Measurements from ENCODE around the gene FAM111A. TPM values are rescaled to one million over a fixed set of nuclear protein-coding genes. Genes with fewer than 3 reads are reported as not detected.
A peak's percentile ranks its signal among the peaks of the same experiment; 100 is the strongest.

Gene FAM111A
- total and polyA plus RNA-seq, 12 donors = 13.5 to 92.5 (median 31.4) TPM

DNA sequence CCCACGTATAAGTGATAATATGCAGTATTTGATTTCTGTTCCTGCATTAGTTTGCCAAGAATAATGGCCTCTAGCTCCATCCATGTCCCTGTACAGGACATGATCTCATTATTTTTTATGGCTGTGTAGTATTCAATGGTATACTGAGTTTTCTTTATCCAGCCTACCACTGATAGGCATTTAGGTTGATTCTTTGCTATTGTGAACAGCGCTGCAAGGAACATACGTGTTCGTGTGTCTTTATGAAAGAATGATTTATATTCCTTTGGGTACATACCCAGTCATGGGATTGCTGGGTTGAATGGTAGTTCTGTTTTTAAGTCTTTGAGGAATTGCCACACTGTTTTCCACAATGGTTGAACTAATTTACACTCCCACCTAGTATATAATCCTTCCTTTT is 1.5 kb upstream of the FAM111A start:
- Histone ChIP-seq H3K27me3 (no peaks in the 10 kb centered on the region), H3K4me1 (replicated peaks in 1 of 2) (peaks cover 18 to 35% of the 10 kb centered on the region in 2 donors), H3K9me3 (replicated peaks in 1 of 3) (no peaks in the 10 kb centered on the region), H3K4me3 (no peak overlapping the region), H3K36me3 (replicated peaks in 1 of 2) (no peaks in the 10 kb centered on the region), H3K27ac (no peak overlapping the region)
- TF ChIP-seq, protein P1, sequence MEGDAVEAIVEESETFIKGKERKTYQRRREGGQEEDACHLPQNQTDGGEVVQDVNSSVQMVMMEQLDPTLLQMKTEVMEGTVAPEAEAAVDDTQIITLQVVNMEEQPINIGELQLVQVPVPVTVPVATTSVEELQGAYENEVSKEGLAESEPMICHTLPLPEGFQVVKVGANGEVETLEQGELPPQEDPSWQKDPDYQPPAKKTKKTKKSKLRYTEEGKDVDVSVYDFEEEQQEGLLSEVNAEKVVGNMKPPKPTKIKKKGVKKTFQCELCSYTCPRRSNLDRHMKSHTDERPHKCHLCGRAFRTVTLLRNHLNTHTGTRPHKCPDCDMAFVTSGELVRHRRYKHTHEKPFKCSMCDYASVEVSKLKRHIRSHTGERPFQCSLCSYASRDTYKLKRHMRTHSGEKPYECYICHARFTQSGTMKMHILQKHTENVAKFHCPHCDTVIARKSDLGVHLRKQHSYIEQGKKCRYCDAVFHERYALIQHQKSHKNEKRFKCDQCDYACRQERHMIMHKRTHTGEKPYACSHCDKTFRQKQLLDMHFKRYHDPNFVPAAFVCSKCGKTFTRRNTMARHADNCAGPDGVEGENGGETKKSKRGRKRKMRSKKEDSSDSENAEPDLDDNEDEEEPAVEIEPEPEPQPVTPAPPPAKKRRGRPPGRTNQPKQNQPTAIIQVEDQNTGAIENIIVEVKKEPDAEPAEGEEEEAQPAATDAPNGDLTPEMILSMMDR (IDR thresholded peaks at IDR 0.05) = no peak
- TF ChIP-seq POLR2A (IDR thresholded peaks at IDR 0.05) = no peak
- intact Hi-C loops (cut with DNase I) = no loop called here
- no peak for DNase-seq
- 93 to 100% (median 93%) methylated on average over 4 of the region's 4 CpGs for WGBS, 4 donors

DNA sequence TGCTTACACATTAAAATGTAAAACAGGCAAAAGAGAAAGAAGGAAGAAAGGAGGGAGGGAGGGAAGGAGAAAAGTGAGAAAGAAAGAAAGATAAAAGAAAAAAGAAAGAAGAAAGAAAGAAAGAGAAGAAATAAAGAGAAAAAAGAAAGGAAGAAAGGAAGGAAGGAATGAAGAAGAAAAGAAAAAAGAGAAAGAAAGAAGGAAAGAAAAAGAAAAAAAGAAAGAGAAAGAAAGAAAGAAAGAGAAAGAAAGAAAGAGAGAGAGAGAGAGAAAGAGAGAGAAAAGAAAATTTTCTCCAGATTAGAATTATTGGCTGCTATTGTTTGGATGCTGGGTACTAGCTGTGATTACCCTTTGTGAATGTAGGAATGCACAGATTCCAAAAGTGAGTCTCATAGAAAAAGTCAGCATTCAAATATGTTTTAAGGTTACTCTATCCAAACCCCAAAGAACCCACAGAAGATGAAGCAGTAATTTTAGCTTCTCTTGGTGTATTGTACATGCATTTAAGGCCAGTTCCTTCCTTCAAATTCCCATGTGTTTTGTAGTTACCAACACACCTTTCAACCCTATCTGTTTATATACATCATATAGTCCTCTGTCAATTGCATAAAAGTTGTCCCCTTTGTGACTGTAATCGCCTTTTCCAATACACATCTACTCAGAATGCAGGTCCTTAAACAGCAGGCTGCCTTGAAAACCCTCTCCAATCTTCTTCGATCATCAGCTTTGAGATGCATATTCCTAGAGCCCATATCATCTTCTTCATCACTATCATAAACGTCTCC is 789 bp upstream of the FAM111A start:
- TF ChIP-seq POLR2A (IDR thresholded peaks at IDR 0.05) = no peak
- peak overlapping the region; percentile 9 to 88 (median 60) for H3K4me3 ChIP-seq
- no peak for DNase-seq
- WGBS, 4 donors = 3 to 4% (median 3%) methylated on average over 3 of the region's 3 CpGs
- H3K36me3 ChIP-seq (replicated peaks in 1 of 2) = no peaks in the 10 kb centered on the region
- H3K4me1 ChIP-seq (replicated peaks in 1 of 2) = peaks cover 18 to 36% of the 10 kb centered on the region in 2 donors
- H3K27me3 ChIP-seq = no peaks in the 10 kb centered on the region
- H3K9me3 ChIP-seq (replicated peaks in 1 of 3) = no peaks in the 10 kb centered on the region
- intact Hi-C loops (cut with DNase I) = no loop called here
- peak overlapping the region in 4 of 5 donors; percentile 80 to 97 (median 94) for H3K27ac ChIP-seq

DNA sequence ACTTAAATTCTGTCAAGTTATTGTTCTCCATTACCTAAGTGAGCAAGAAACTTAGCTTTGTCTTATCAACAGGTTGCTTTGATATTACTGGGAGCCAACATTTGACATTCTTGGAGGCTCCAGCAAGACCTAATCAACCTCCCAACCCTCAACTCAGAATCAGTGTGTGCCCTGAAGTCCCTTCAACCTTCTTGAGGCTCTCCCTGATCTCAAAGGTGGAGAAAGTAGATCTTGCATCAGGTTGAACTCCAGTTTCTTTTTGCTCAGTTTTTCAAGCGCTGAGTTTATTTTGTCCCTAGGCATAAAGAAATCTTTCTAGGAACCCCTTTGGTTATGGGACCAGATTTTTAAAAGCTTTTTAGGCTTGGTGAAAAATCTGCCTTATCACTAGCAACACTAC is 1.4 kb downstream of the FAM111A start:
- TF ChIP-seq, protein P1 (IDR thresholded peaks at IDR 0.05) = no peak
- no peak for TF ChIP-seq POLR2A (IDR thresholded peaks at IDR 0.05)
- Histone ChIP-seq H3K27me3 (no peaks in the 10 kb centered on the region), H3K4me1 (replicated peaks in 1 of 2) (peaks cover 18 to 36% of the 10 kb centered on the region in 2 donors), H3K9me3 (replicated peaks in 1 of 3) (no peaks in the 10 kb centered on the region), H3K27ac (peak overlapping the region; percentile 0 to 97 (median 92)), H3K36me3 (replicated peaks in 1 of 2) (peaks cover 0 to 3% of the 10 kb centered on the region in 2 donors), H3K4me3 (peak overlapping the region in 2 of 4 donors; percentile 43 to 72)
- 71 to 86% (median 76%) methylated on average over 1 of the region's 1 CpG for WGBS, 4 donors
- DNase-seq = no peak
- intact Hi-C loops (cut with DNase I) = no loop called here

DNA sequence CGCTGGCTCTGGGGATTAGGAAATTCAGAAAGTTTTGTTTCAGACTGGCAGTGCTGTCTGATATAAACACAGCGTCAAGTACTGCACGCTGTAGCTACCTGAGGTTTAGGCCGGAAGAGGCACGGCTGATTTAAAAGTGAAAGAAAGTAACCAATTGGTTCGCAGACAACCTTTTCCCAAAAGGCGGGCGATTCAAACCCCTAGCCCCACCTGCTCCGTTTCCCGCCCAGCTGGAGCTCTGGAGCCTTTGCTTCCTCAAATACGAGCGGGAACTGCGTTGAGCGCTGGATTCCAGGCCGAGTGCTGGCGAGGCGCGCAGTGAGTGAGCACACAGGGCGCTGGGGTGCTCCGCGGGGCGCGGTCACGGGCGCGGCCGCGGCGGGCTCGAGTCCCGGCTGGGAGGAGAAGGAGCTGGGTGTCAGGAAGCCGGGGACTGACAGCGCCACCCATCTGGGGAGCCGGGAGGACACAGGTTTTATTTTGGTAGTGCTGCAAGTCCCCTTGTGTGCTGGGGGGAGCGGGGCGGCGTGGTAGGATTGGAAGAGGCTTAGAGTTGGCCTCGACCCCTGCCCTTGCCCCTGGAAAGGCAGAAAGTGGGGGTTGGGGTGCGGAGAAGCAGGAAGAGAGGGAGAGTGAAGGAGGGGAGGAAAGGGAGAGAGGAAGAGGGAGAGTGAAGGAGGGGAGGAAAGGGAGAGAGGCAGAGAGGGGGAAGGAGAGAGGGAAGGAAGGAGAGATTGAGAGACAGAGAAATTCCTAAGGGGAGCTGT is 2.1 kb downstream of the FAM111A start:
- peak; percentile 70 to 89 (median 83) for DNase-seq
- H3K27ac ChIP-seq = peak overlapping the region; percentile 0 to 97 (median 92)
- no peaks in the 10 kb centered on the region for H3K27me3 ChIP-seq
- H3K4me1 ChIP-seq (replicated peaks in 1 of 2) = peaks cover 18 to 36% of the 10 kb centered on the region in 2 donors
- H3K4me3 ChIP-seq = peak overlapping the region in 3 of 4 donors; percentile 36 to 72 (median 43)
- no peaks in the 10 kb centered on the region for H3K9me3 ChIP-seq (replicated peaks in 1 of 3)
- TF ChIP-seq, protein P1 (IDR thresholded peaks at IDR 0.05) = no peak
- TF ChIP-seq POLR2A (IDR thresholded peaks at IDR 0.05) = peak in 1 of 2 donors; percentile 39
- intact Hi-C loops (cut with DNase I) = no loop called here
- 1 to 2% (median 1%) methylated on average over 34 to 39 of the region's 39 CpGs for WGBS, 4 donors
- peaks cover 0 to 5% of the 10 kb centered on the region in 2 donors for H3K36me3 ChIP-seq (replicated peaks in 1 of 2)

Measured in adrenal gland (tissue), 12 donors.